ENCODE measurements around the gene ERH. TPM values are rescaled to one million over a fixed set of nuclear protein-coding genes. Genes with fewer than 3 reads are reported as not detected.

ERH gene
- total and polyA plus RNA-seq, 2 donors (not counting 1 experiment from before 2014, with no cell fraction given): 29.3 to 169 TPM

- Mint-ChIP-seq H3K4me3 (no peak overlapping the region), H3K27me3 (no peaks in the 10 kb centered on the region), H3K9me3 (ENCODE audit: insufficient read depth) (no peaks in the 10 kb centered on the region), H3K27ac (no peak overlapping the region), H3K4me1 (peaks cover 13% of the 10 kb centered on the region)
- H3K36me3 ChIP-seq (replicated peaks in 1 of 2; ENCODE audit: control extremely low read depth in 1 of 2, control insufficient read depth in 1 of 2, extremely low read depth in 1 of 2, insufficient read depth in 2 of 2, low read length in 1 of 2): no peaks in the 10 kb centered on the region
- H3K4me2 ChIP-seq (replicated peaks; ENCODE audit: low read depth, low read length, poor library complexity, severe bottlenecking): no peak overlapping the region
- ChIA-PET CTCF (interaction anchor here (1.8 kb wide), 1 partner anchor 123 kb away, joined by 4 read pairs; no protein-coding TSS in a partner anchor), POLR2A (no interaction called here)
- TF ChIP-seq CTCF (IDR thresholded peaks at IDR 0.05) (no peak), EZH2 (IDR thresholded peaks at IDR 0.05; ENCODE audit: borderline replicate concordance, insufficient read depth, low read depth, low read length, poor library complexity, severe bottlenecking) (no peak)
- no CpG with 5 or more reads among the region's 2 CpGs for WGBS (ENCODE audit: insufficient coverage)
- H3K79me2 ChIP-seq (ENCODE audit: control insufficient read depth, insufficient read depth, low read length): no peaks in the 10 kb centered on the region
- DNase-seq (no peak), ATAC-seq (ENCODE audit: low read depth) (no peak)
- no peak overlapping the region for H3K4me3 ChIP-seq (ENCODE audit: control extremely low read depth in 1 of 5, extremely low read depth in 1 of 5, insufficient read depth in 1 of 5, low read depth in 2 of 5, low read length in 4 of 5)
- H3K27ac ChIP-seq (ENCODE audit: low read length in 2 of 2): no peak overlapping the region
- no peaks in the 10 kb centered on the region for H4K20me1 ChIP-seq (ENCODE audit: control insufficient read depth, insufficient read depth, low read length, poor library complexity, severe bottlenecking)
- peaks cover 10% of the 10 kb centered on the region in 2 donors for H3K4me1 ChIP-seq (ENCODE audit: control insufficient read depth in 2 of 2, insufficient read depth in 2 of 2, low read length in 2 of 2)
- H2AFZ ChIP-seq (ENCODE audit: insufficient read depth, low read depth, low read length, poor library complexity, severe bottlenecking): no peak overlapping the region
- H3K9me3 ChIP-seq (ENCODE audit: control extremely low read depth in 1 of 3, control insufficient read depth in 2 of 3, insufficient read depth in 1 of 3, low read length in 2 of 3): no peaks in the 10 kb centered on the region
- intact Hi-C loops (cut with micrococcal nuclease): no loop called here
- H3K9ac ChIP-seq (ENCODE audit: low read length): no peak overlapping the region
- peaks cover 0 to 5% (median 1%) of the 10 kb centered on the region in 4 experiments for H3K27me3 ChIP-seq (replicated peaks in 1 of 4; ENCODE audit: control extremely low read depth in 1 of 4, control insufficient read depth in 3 of 4, insufficient read depth in 4 of 4, low read length in 3 of 4)
Measured at GRCh38 chr14:69364378-69364777, 33.7 kb downstream of the ERH start.

- 81% methylated on average over 3 of the region's 4 CpGs for WGBS (ENCODE audit: insufficient coverage)
- Mint-ChIP-seq H3K4me3 (no peak overlapping the region), H3K9me3 (ENCODE audit: insufficient read depth) (no peaks in the 10 kb centered on the region), H3K27me3 (no peaks in the 10 kb centered on the region), H3K4me1 (peaks cover 14% of the 10 kb centered on the region), H3K27ac (no peak overlapping the region)
- ChIA-PET CTCF (no interaction called here), POLR2A (no interaction called here)
- peaks cover 0 to 5% (median 1%) of the 10 kb centered on the region in 4 experiments for H3K27me3 ChIP-seq (replicated peaks in 1 of 4; ENCODE audit: control extremely low read depth in 1 of 4, control insufficient read depth in 3 of 4, insufficient read depth in 4 of 4, low read length in 3 of 4)
- H3K9me3 ChIP-seq (ENCODE audit: control extremely low read depth in 1 of 3, control insufficient read depth in 2 of 3, insufficient read depth in 1 of 3, low read length in 2 of 3): no peaks in the 10 kb centered on the region
- TF ChIP-seq CTCF (IDR thresholded peaks at IDR 0.05) (no peak), EZH2 (IDR thresholded peaks at IDR 0.05; ENCODE audit: borderline replicate concordance, insufficient read depth, low read depth, low read length, poor library complexity, severe bottlenecking) (no peak)
- no peaks in the 10 kb centered on the region for H4K20me1 ChIP-seq (ENCODE audit: control insufficient read depth, insufficient read depth, low read length, poor library complexity, severe bottlenecking)
- no peaks in the 10 kb centered on the region for H3K79me2 ChIP-seq (ENCODE audit: control insufficient read depth, insufficient read depth, low read length)
- no peaks in the 10 kb centered on the region for H3K36me3 ChIP-seq (replicated peaks in 1 of 2; ENCODE audit: control extremely low read depth in 1 of 2, control insufficient read depth in 1 of 2, extremely low read depth in 1 of 2, insufficient read depth in 2 of 2, low read length in 1 of 2)
- peaks cover 10% of the 10 kb centered on the region in 2 donors for H3K4me1 ChIP-seq (ENCODE audit: control insufficient read depth in 2 of 2, insufficient read depth in 2 of 2, low read length in 2 of 2)
- intact Hi-C loops (cut with micrococcal nuclease): no loop called here
- H3K9ac ChIP-seq (ENCODE audit: low read length): no peak overlapping the region
- DNase-seq (no peak), ATAC-seq (ENCODE audit: low read depth) (no peak)
- no peak overlapping the region for H3K4me2 ChIP-seq (replicated peaks; ENCODE audit: low read depth, low read length, poor library complexity, severe bottlenecking)
- H3K27ac ChIP-seq (ENCODE audit: low read length in 2 of 2): no peak overlapping the region
- no peak overlapping the region for H3K4me3 ChIP-seq (ENCODE audit: control extremely low read depth in 1 of 5, extremely low read depth in 1 of 5, insufficient read depth in 1 of 5, low read depth in 2 of 5, low read length in 4 of 5)
- no peak overlapping the region for H2AFZ ChIP-seq (ENCODE audit: insufficient read depth, low read depth, low read length, poor library complexity, severe bottlenecking)
Measured at GRCh38 chr14:69363964-69364363, 34.1 kb downstream of the ERH start.
